B cell (primary cell): ENCODE measurements around the gene NOS1. TPM values are rescaled to one million over a fixed set of nuclear protein-coding genes. Genes with fewer than 3 reads are reported as not detected.

Experiments used
- ATAC-seq: fragments of 200-7000 bp; cut with Tn5 transposase; one replicate; pipeline ENCODE4 v1.10.0; 2021; ENCODE audit warnings: low read depth, mild to moderate bottlenecking, moderate number of reproducible peaks, moderate library complexity
- CTCF ChIA-PET: fragments of 350-600 bp; sonication (Branson Sonifier 250); formaldehyde crosslinking; loops from one replicate; lab custom pipeline; 2021; ENCODE audit warnings: antibody characterized with exemption, inconsistent platforms; lab: Charles Lee
- POLR2A ChIA-PET: fragments of 350-600 bp; sonication (Branson Sonifier 250); formaldehyde crosslinking; loops from one replicate; lab custom pipeline; 2021; ENCODE audit warnings: antibody characterized with exemption; lab: Charles Lee
- DNase-seq: peaks from one replicate; pipeline ENCODE4 v3.0.0; 2013
- H2AFZ ChIP-seq: 2 replicates; pipeline ENCODE4 v1.6.1; 2012; ENCODE audit warnings: mild to moderate bottlenecking, low read depth, low read length; ENCODE audit not compliant: insufficient read depth, poor library complexity, severe bottlenecking
- H3K27ac ChIP-seq, 2 donors: 1 replicate in 1 of 2; 2 replicates in 1 of 2; pipeline ENCODE4 v1.5.1; 2012 to 2013; ENCODE audit warnings: low read length in 2 of 2, mild to moderate bottlenecking in 2 of 2, moderate library complexity in 1 of 2
- H3K27me3 ChIP-seq, 4 experiments: fragments of 200-600 bp in 1 of 4; sonication (generic) in 1 of 4; replicated peaks in 1 of 4; 1 replicate in 2 of 4; 2 replicates in 2 of 4; pipeline versions ENCODE4 v1.6.1 to v1.7.0; 2013 to 2016; ENCODE audit warnings: low read length in 3 of 4, mild to moderate bottlenecking in 2 of 4, mixed read lengths in 1 of 4, moderate library complexity in 1 of 4; ENCODE audit not compliant: insufficient read depth in 4 of 4, control insufficient read depth in 3 of 4; ENCODE audit errors: control extremely low read depth in 1 of 4
- H3K36me3 ChIP-seq, 2 experiments: replicated peaks in 1 of 2; 1 replicate in 1 of 2; 2 replicates in 1 of 2; pipeline versions ENCODE4 v1.6.1 to v1.7.1; 2013; ENCODE audit warnings: low read length in 1 of 2; ENCODE audit not compliant: insufficient read depth in 2 of 2, control insufficient read depth in 1 of 2; ENCODE audit errors: control extremely low read depth in 1 of 2, extremely low read depth in 1 of 2
- H3K4me1 ChIP-seq, 2 donors: fragments of 200-600 bp in 1 of 2; sonication (generic) in 1 of 2; 1 replicate in 1 of 2; 2 replicates in 1 of 2; pipeline versions ENCODE4 v1.5.1 to v1.6.1; 2013 to 2017; ENCODE audit warnings: low read length in 2 of 2; ENCODE audit not compliant: control insufficient read depth in 2 of 2, insufficient read depth in 2 of 2
- H3K4me2 ChIP-seq: replicated peaks from 2 replicates; pipeline ENCODE3; 2012; ENCODE audit warnings: mild to moderate bottlenecking, low read depth, low read length; ENCODE audit not compliant: poor library complexity, severe bottlenecking
- H3K4me3 ChIP-seq, 5 experiments: fragments of 200-600 bp in 1 of 5; sonication (generic) in 1 of 5; 1 replicate in 3 of 5; 2 replicates in 2 of 5; pipeline versions ENCODE4 v1.5.1 to v1.7.0; 2011 to 2016; ENCODE audit warnings: low read length in 4 of 5, mild to moderate bottlenecking in 4 of 5, low read depth in 2 of 5, control low read depth in 1 of 5, moderate library complexity in 1 of 5; ENCODE audit not compliant: insufficient read depth in 1 of 5; ENCODE audit errors: control extremely low read depth in 1 of 5, extremely low read depth in 1 of 5
- H3K79me2 ChIP-seq: fragments of 200-600 bp; sonication (generic); one replicate; pipeline ENCODE4 v1.6.0; 2016; ENCODE audit warnings: low read length; ENCODE audit not compliant: control insufficient read depth, insufficient read depth
- H3K9ac ChIP-seq: fragments of 200-600 bp; sonication (generic); 2 replicates; pipeline ENCODE4 v1.6.1; 2017; ENCODE audit warnings: mild to moderate bottlenecking, low read length, moderate library complexity
- H3K9me3 ChIP-seq, 3 donors: one replicate each; pipeline versions ENCODE4 v1.6.1 to v1.7.1; 2013; ENCODE audit warnings: low read length in 2 of 3; ENCODE audit not compliant: control insufficient read depth in 2 of 3, insufficient read depth in 1 of 3; ENCODE audit errors: control extremely low read depth in 1 of 3
- H4K20me1 ChIP-seq: 2 replicates; pipeline ENCODE4 v1.6.0; 2012; ENCODE audit warnings: mild to moderate bottlenecking, low read length; ENCODE audit not compliant: insufficient read depth, control insufficient read depth, poor library complexity, severe bottlenecking
- H3K27ac Mint-ChIP-seq: one replicate; pipeline ENCODE4 v1.8.0; 2021; ENCODE audit warnings: mixed read lengths
- H3K27me3 Mint-ChIP-seq: one replicate; pipeline ENCODE4 v1.8.0; 2021; ENCODE audit warnings: mixed read lengths
- H3K4me1 Mint-ChIP-seq: one replicate; pipeline ENCODE4 v1.8.0; 2021; ENCODE audit warnings: mixed read lengths
- H3K4me3 Mint-ChIP-seq: one replicate; pipeline ENCODE4 v1.8.0; 2021; ENCODE audit warnings: mixed read lengths
- H3K9me3 Mint-ChIP-seq: one replicate; pipeline ENCODE4 v1.8.0; 2022; ENCODE audit warnings: mixed read lengths; ENCODE audit not compliant: insufficient read depth
- CTCF ChIP-seq: fragments of 200-600 bp; IDR thresholded peaks from one replicate; pipeline ENCODE4 v1.8.0; 2022; ENCODE audit warnings: antibody characterized with exemption, mild to moderate bottlenecking
- EZH2 ChIP-seq: IDR thresholded peaks from 2 replicates; pipeline ENCODE4 v1.6.1; 2012; ENCODE audit warnings: borderline replicate concordance, low read depth, mild to moderate bottlenecking, moderate library complexity, low read length; ENCODE audit not compliant: insufficient read depth, poor library complexity, severe bottlenecking
- WGBS: methylation state at CpG from one replicate; pipeline ENCODE4 v1.1.5; 2013; ENCODE audit warnings: missing lambda C conversion rate; ENCODE audit not compliant: insufficient coverage; 5-methylcytosine and 5-hydroxymethylcytosine counted together
- intact Hi-C: fragments of 100-400 bp; cut with micrococcal nuclease; formaldehyde crosslinking; loops from one replicate; pipeline ENCODE4 v1.10.0; 2022
- polyA plus RNA-seq: library from polyadenylated mRNA; depleted of rRNA; stranded (reverse); fragments of >200 nt; gene quantifications from 2 replicates; pipeline ENCODE4 v1.2.3, GENCODE V29; 2012
- total RNA-seq, 2 donors: library from RNA; stranded (reverse); fragments of 120-200 nt in 1 of 2; gene quantifications; 1 replicate in 1 of 2; 2 replicates in 1 of 2; pipeline versions ENCODE4 v1.2.3 to v1.2.4, GENCODE V29; 2013 to 2022

The NOS1 gene
- total and polyA plus RNA-seq, 2 donors (not counting 1 experiment from before 2014, with no cell fraction given) = not detected

DNA sequence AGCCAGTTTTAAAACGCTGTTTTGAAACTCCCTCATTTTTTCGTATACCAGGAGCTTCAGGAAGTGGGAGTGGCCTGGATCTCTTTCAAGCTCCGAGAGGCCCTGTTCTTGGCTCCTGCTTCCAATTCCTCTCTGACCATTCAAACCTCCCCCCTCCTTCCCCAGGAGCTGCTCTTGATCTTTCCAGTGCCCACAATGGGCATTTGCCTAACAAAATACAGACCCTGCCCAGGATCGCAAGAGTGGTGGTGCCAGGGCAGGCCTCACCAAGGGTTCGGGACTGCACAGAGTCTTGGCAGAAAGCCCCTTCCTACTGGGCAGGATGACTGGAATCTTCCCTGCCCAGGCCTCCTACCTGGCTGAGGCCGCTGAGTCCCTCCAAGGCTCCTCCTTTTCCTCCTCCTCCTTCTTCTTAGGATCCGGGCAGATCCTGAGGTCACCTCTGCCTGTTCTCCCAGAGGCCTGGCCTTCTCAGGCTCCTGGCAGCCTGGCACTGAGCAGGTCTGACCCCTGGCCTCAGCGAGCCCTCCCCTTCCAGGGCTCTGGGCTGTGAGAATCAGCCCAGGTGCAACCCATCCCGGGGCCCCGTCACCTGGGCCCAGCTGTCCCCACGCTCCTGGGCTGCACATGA, 46.9 kb upstream of the NOS1 start:
- Mint-ChIP-seq H3K27ac (no peak overlapping the region), H3K4me1 (no peaks in the 10 kb centered on the region), H3K27me3 (no peaks in the 10 kb centered on the region), H3K4me3 (no peak overlapping the region), H3K9me3 (peaks cover 2% of the 10 kb centered on the region)
- ChIA-PET CTCF (no interaction called here), POLR2A (no interaction called here)
- H2AFZ ChIP-seq = no peak overlapping the region
- H3K9me3 ChIP-seq = peaks cover 0 to 6% (median 0%) of the 10 kb centered on the region in 3 donors
- H3K79me2 ChIP-seq = no peaks in the 10 kb centered on the region
- H3K27me3 ChIP-seq = no peaks in the 10 kb centered on the region
- no peaks in the 10 kb centered on the region for H4K20me1 ChIP-seq
- H3K9ac ChIP-seq = no peak overlapping the region
- no peak for ATAC-seq
- H3K27ac ChIP-seq = no peak overlapping the region
- intact Hi-C loops = no loop called here
- H3K4me3 ChIP-seq = no peak overlapping the region
- no peaks in the 10 kb centered on the region for H3K4me1 ChIP-seq
- TF ChIP-seq EZH2 (no peak), CTCF (no peak)
- no peak for DNase-seq
- no peaks in the 10 kb centered on the region for H3K36me3 ChIP-seq
- WGBS = 61% methylated on average over 11 of the region's 11 CpGs
- H3K4me2 ChIP-seq = no peak overlapping the region

DNA sequence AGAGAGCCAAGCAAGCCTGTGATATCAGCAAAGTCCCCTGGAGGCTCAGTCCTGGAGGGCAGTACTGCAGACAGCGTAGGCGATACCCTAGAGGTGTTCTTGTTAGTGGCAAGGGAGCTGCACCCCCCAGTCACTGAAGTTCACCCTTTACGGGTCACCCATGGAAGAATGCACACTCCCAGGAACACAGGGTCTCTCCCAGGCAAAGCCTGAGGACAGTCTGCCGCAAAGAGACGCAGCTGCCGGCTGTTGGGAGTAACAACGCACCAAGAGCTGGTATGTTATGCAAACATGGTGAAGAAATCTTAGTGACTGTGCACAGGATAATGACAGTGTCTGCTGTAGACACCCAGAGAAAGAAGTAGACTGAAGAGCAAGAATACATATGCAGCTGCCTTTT, 43.5 kb upstream of the NOS1 start:
- DNase-seq = no peak
- Histone ChIP-seq H2AFZ (no peak overlapping the region), H3K36me3 (no peaks in the 10 kb centered on the region), H3K4me3 (no peak overlapping the region), H3K27ac (no peak overlapping the region), H3K79me2 (no peaks in the 10 kb centered on the region), H4K20me1 (no peaks in the 10 kb centered on the region), H3K27me3 (no peaks in the 10 kb centered on the region), H3K9ac (no peak overlapping the region), H3K4me1 (no peaks in the 10 kb centered on the region), H3K9me3 (peaks cover 0 to 14% (median 0%) of the 10 kb centered on the region in 3 donors), H3K4me2 (no peak overlapping the region)
- intact Hi-C loops = no loop called here
- WGBS = 92% methylated on average over 6 of the region's 7 CpGs
- H3K4me3 Mint-ChIP-seq = no peak overlapping the region
- no peak for ATAC-seq
- POLR2A ChIA-PET = no interaction called here
- peaks cover 2% of the 10 kb centered on the region for H3K9me3 Mint-ChIP-seq
- H3K27ac Mint-ChIP-seq = no peak overlapping the region
- H3K27me3 Mint-ChIP-seq = no peaks in the 10 kb centered on the region
- CTCF ChIA-PET = no interaction called here
- TF ChIP-seq CTCF (no peak), EZH2 (no peak)
- H3K4me1 Mint-ChIP-seq = no peaks in the 10 kb centered on the region
